Hepatocyte (in vitro differentiated cells): ENCODE data around the gene MPP4.

ENCODE experiments used
- EZH2 ChIP-seq: fragments of 200-600 bp; sonication (generic); IDR thresholded peaks from 2 replicates; pipeline ENCODE4 v1.6.1; 2016; ENCODE audit warnings: antibody characterized with exemption, mild to moderate bottlenecking, borderline replicate concordance
- EZH2phosphoT487 ChIP-seq: fragments of 200-600 bp; sonication (generic); IDR thresholded peaks from one replicate; pipeline ENCODE4 v1.6.1; 2018; ENCODE audit warnings: antibody characterized with exemption, mild to moderate bottlenecking, low read depth, moderate library complexity; ENCODE audit not compliant: unreplicated experiment, severe bottlenecking
- TF ChIP-seq, protein P1 (sequence below): fragments of 200-600 bp; sonication (generic); IDR thresholded peaks from 2 replicates; pipeline ENCODE4 v1.5.1; 2016; ENCODE audit warnings: antibody characterized with exemption, mild to moderate bottlenecking; ENCODE audit not compliant: poor library complexity

DNA sequence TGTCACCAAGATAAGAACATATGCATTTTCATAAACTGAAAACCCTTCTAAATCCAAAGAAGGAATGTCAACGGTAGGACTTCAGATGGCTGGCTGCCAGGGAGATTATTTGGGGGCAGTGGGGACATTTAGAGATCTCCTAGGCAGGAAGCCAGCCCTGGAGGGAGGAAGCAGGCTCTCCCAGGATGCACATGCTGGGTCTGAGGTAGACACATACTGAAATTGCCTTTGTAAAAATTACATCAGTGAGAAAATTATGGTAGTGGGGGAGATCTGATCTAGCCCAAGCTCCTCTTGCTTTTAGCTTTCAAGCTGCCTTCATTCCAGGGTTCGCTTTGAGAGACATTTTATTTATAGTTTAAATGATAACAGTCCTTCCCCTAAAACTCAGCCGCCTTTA lies 24.1 kb downstream of the MPP4 start:
- TF ChIP-seq, protein P1, sequence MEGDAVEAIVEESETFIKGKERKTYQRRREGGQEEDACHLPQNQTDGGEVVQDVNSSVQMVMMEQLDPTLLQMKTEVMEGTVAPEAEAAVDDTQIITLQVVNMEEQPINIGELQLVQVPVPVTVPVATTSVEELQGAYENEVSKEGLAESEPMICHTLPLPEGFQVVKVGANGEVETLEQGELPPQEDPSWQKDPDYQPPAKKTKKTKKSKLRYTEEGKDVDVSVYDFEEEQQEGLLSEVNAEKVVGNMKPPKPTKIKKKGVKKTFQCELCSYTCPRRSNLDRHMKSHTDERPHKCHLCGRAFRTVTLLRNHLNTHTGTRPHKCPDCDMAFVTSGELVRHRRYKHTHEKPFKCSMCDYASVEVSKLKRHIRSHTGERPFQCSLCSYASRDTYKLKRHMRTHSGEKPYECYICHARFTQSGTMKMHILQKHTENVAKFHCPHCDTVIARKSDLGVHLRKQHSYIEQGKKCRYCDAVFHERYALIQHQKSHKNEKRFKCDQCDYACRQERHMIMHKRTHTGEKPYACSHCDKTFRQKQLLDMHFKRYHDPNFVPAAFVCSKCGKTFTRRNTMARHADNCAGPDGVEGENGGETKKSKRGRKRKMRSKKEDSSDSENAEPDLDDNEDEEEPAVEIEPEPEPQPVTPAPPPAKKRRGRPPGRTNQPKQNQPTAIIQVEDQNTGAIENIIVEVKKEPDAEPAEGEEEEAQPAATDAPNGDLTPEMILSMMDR = no peak
- TF ChIP-seq EZH2 (no peak), EZH2phosphoT487 (no peak)
